Rectal smooth muscle tissue (tissue), 1 donor: Measurements from ENCODE around the gene ENOPH1.
"Not testable (repeated sequence)": the region's sequence is repeated elsewhere in the genome, so short reads cannot be mapped to it uniquely, and the experiment has no call there.

Experiments used
- H3K27ac ChIP-seq: one replicate; pipeline ENCODE4 v1.7.0; 2013; ENCODE audit warnings: low read depth, low read length, inconsistent platforms
- H3K27me3 ChIP-seq: one replicate; pipeline ENCODE4 v1.7.0; 2013; ENCODE audit warnings: low read length; ENCODE audit not compliant: control insufficient read depth, insufficient read depth
- H3K36me3 ChIP-seq: one replicate; pipeline ENCODE4 v1.7.0; 2013; ENCODE audit warnings: low read length; ENCODE audit not compliant: control insufficient read depth, insufficient read depth
- H3K4me1 ChIP-seq: one replicate; pipeline ENCODE4 v1.7.0; 2013; ENCODE audit warnings: low read length; ENCODE audit not compliant: control insufficient read depth, insufficient read depth
- H3K4me3 ChIP-seq: one replicate; pipeline ENCODE4 v1.7.0; 2013; ENCODE audit warnings: low read length
- H3K9ac ChIP-seq: one replicate; pipeline ENCODE4 v1.7.0; 2013; ENCODE audit warnings: low read length

Gene ENOPH1

GRCh38 chr4:82430193-82430963 lies at the start of gene ENOPH1, which contains the start of gene HNRNPDL:
Gene ENOPH1, plus strand, starts transcription at chr4:82430590. Its CDS starts 240 bp downstream, at chr4:82430830.
Gene HNRNPDL, minus strand, starts transcription at chr4:82430462. Its CDS starts 772 bp downstream, at chr4:82429690.
- Histone ChIP-seq H3K27me3 (no peaks in the 10 kb centered on the region), H3K4me3 (peak within 1 kb of the TSS; percentile 98), H3K36me3 (peaks cover 15% of the 10 kb centered on the region), H3K9ac (peak within 1 kb of the TSS; percentile 79), H3K27ac (peak within 1 kb of the TSS; percentile 97), H3K4me1 (peaks cover 23% of the 10 kb centered on the region)

GRCh38 chr4:82380831-82381230 lies 49.6 kb upstream of the ENOPH1 start:
- Histone ChIP-seq H3K4me1 (peaks cover 2% of the 10 kb centered on the region), H3K9ac (no peak overlapping the region), H3K36me3 (no peaks in the 10 kb centered on the region), H3K27ac (no peak overlapping the region), H3K4me3 (no peak overlapping the region), H3K27me3 (no peaks in the 10 kb centered on the region)

- Histone ChIP-seq H3K27ac (no peak overlapping the region), H3K36me3 (no peaks in the 10 kb centered on the region), H3K4me1 (no peaks in the 10 kb centered on the region), H3K4me3 (no peak overlapping the region), H3K9ac (no peak overlapping the region), H3K27me3 (no peaks in the 10 kb centered on the region)
Observed at GRCh38 chr4:82381235-82381634, 49.2 kb upstream of the ENOPH1 start.

GRCh38 chr4:82381661-82382296 lies 48.6 kb upstream of the ENOPH1 start:
- H3K9ac ChIP-seq: no peak overlapping the region
- no peaks in the 10 kb centered on the region for H3K4me1 ChIP-seq
- H3K27me3 ChIP-seq: no peaks in the 10 kb centered on the region
- H3K4me3 ChIP-seq: no peak overlapping the region
- H3K27ac ChIP-seq: no peak overlapping the region
- H3K36me3 ChIP-seq: no peaks in the 10 kb centered on the region

GRCh38 chr4:82382751-82383150 lies 47.6 kb upstream of the ENOPH1 start:
- Histone ChIP-seq H3K4me1 (no peaks in the 10 kb centered on the region), H3K9ac (no peak overlapping the region), H3K27me3 (no peaks in the 10 kb centered on the region), H3K27ac (no peak overlapping the region), H3K4me3 (no peak overlapping the region), H3K36me3 (no peaks in the 10 kb centered on the region)

- H3K36me3 ChIP-seq, H3K9ac ChIP-seq, H3K27me3 ChIP-seq: not testable (repeated sequence)
Observed at GRCh38 chr4:82386312-82386711, 44.1 kb upstream of the ENOPH1 start.

GRCh38 chr4:82388405-82388804 lies 42.0 kb upstream of the ENOPH1 start:
- no peaks in the 10 kb centered on the region for H3K36me3 ChIP-seq
- no peak overlapping the region for H3K9ac ChIP-seq
- H3K4me1 ChIP-seq: no peaks in the 10 kb centered on the region
- H3K4me3 ChIP-seq: no peak overlapping the region
- H3K27ac ChIP-seq: no peak overlapping the region
- no peaks in the 10 kb centered on the region for H3K27me3 ChIP-seq

More at GRCh38 chr4:82386312-82386711, 44.1 kb upstream of the ENOPH1 start:
- not testable (repeated sequence) for H3K4me3 ChIP-seq, H3K27ac ChIP-seq, H3K4me1 ChIP-seq

GRCh38 chr4:82390061-82390460 lies 40.3 kb upstream of the ENOPH1 start:
- H3K27ac ChIP-seq, H3K36me3 ChIP-seq, H3K4me1 ChIP-seq, H3K4me3 ChIP-seq, H3K27me3 ChIP-seq, H3K9ac ChIP-seq: not testable (repeated sequence)

GRCh38 chr4:82394896-82395295 lies 35.5 kb upstream of the ENOPH1 start:
- no peaks in the 10 kb centered on the region for H3K36me3 ChIP-seq
- no peak overlapping the region for H3K4me3 ChIP-seq
- H3K27ac ChIP-seq: no peak overlapping the region
- H3K9ac ChIP-seq: no peak overlapping the region
- no peaks in the 10 kb centered on the region for H3K4me1 ChIP-seq
- no peaks in the 10 kb centered on the region for H3K27me3 ChIP-seq

GRCh38 chr4:82397527-82397926 lies 32.9 kb upstream of the ENOPH1 start:
- Histone ChIP-seq H3K36me3 (no peaks in the 10 kb centered on the region), H3K27me3 (no peaks in the 10 kb centered on the region), H3K4me3 (no peak overlapping the region), H3K9ac (no peak overlapping the region), H3K4me1 (no peaks in the 10 kb centered on the region), H3K27ac (no peak overlapping the region)

- no peak overlapping the region for H3K9ac ChIP-seq
- no peaks in the 10 kb centered on the region for H3K4me1 ChIP-seq
- H3K27ac ChIP-seq: no peak overlapping the region
- no peak overlapping the region for H3K4me3 ChIP-seq
- no peaks in the 10 kb centered on the region for H3K36me3 ChIP-seq
- no peaks in the 10 kb centered on the region for H3K27me3 ChIP-seq
Observed at GRCh38 chr4:82398263-82398662, 32.1 kb upstream of the ENOPH1 start.

- H3K4me1 ChIP-seq: no peaks in the 10 kb centered on the region
- H3K27ac ChIP-seq: no peak overlapping the region
- no peaks in the 10 kb centered on the region for H3K27me3 ChIP-seq
- no peaks in the 10 kb centered on the region for H3K36me3 ChIP-seq
- H3K4me3 ChIP-seq: no peak overlapping the region
- H3K9ac ChIP-seq: no peak overlapping the region
Observed at GRCh38 chr4:82401600-82401999, 28.8 kb upstream of the ENOPH1 start.
